Smooth muscle cell (in vitro differentiated cells): ENCODE results near the gene DGKD. TPM values are rescaled to one million over a fixed set of nuclear protein-coding genes. Genes with fewer than 3 reads are reported as not detected.

ENCODE experiments used
- DNase-seq: peaks from one replicate; lab custom pipeline; 2025; ENCODE audit not compliant: unreplicated experiment; lab: John Stamatoyannopoulos, UW
- H2AFZ ChIP-seq: fragments of 200-600 bp; sonication (generic); 2 replicates; pipeline ENCODE4 v1.6.0; 2016; ENCODE audit warnings: antibody characterized with exemption, low read depth, mild to moderate bottlenecking
- H3F3A ChIP-seq: fragments of 200-600 bp; sonication (generic); 2 replicates; pipeline ENCODE4 v1.6.0; 2017; ENCODE audit warnings: antibody characterized with exemption, low read depth
- H3K27ac ChIP-seq: fragments of 200-600 bp; sonication (generic); 2 replicates; pipeline ENCODE4 v1.5.1; 2016; ENCODE audit warnings: low read depth, mild to moderate bottlenecking
- H3K27me3 ChIP-seq: fragments of 200-600 bp; sonication (generic); 2 replicates; pipeline ENCODE4 v1.6.1; 2016; ENCODE audit warnings: low read depth, mild to moderate bottlenecking
- H3K36me3 ChIP-seq: fragments of 200-600 bp; sonication (generic); 2 replicates; pipeline ENCODE4 v1.5.1; 2016; ENCODE audit warnings: low read depth
- H3K4me1 ChIP-seq: fragments of 200-600 bp; sonication (generic); 2 replicates; pipeline ENCODE4 v1.5.1; 2016; ENCODE audit warnings: low read depth
- H3K4me2 ChIP-seq: fragments of 200-600 bp; sonication (generic); 2 replicates; pipeline ENCODE4 v1.6.0; 2016; ENCODE audit warnings: mild to moderate bottlenecking
- H3K4me3 ChIP-seq: fragments of 200-600 bp; sonication (generic); 2 replicates; pipeline ENCODE4 v1.5.1; 2016; ENCODE audit warnings: mild to moderate bottlenecking
- H3K79me2 ChIP-seq: fragments of 200-600 bp; sonication (generic); 2 replicates; pipeline ENCODE4 v1.6.0; 2016; ENCODE audit warnings: low read depth, mild to moderate bottlenecking
- H3K9ac ChIP-seq: fragments of 200-600 bp; sonication (generic); 2 replicates; pipeline ENCODE4 v1.6.0; 2016; ENCODE audit warnings: low read depth
- H3K9me3 ChIP-seq: fragments of 200-600 bp; sonication (generic); replicated peaks from 2 replicates; pipeline ENCODE4 v1.5.1; 2016; ENCODE audit warnings: low read depth
- H4K20me1 ChIP-seq: fragments of 200-600 bp; sonication (generic); 2 replicates; pipeline ENCODE4 v1.6.0; 2016; ENCODE audit warnings: low read depth
- WGBS: methylation state at CpG from one replicate; pipeline ENCODE4 v1.1.7; 2016; ENCODE audit warnings: low lambda C conversion rate; 5-methylcytosine and 5-hydroxymethylcytosine counted together
- polyA plus RNA-seq: library from polyadenylated mRNA; unstranded; fragments of >200 nt; fragmentation: Nextera tagmentation; extraction: Ambion mirVana; gene quantifications from 2 replicates; pipeline ENCODE4 v1.2.1, GENCODE V29; 2016
- total RNA-seq: library from RNA; depleted of rRNA; stranded (reverse); fragments of >200 nt; gene quantifications from 2 replicates; pipeline ENCODE4 v1.2.3, GENCODE V29; 2014
- TF ChIP-seq, protein P1 (sequence below): fragments of 200-600 bp; sonication (generic); IDR thresholded peaks from 2 replicates; pipeline ENCODE4 v1.5.1; 2017; ENCODE audit warnings: borderline replicate concordance, mild to moderate bottlenecking, antibody characterized with exemption; ENCODE audit not compliant: insufficient read depth, poor library complexity, severe bottlenecking

Gene DGKD
- total and polyA plus RNA-seq, 2 experiments from 2014 or later, result 12.2 to 14.2 TPM

DNA sequence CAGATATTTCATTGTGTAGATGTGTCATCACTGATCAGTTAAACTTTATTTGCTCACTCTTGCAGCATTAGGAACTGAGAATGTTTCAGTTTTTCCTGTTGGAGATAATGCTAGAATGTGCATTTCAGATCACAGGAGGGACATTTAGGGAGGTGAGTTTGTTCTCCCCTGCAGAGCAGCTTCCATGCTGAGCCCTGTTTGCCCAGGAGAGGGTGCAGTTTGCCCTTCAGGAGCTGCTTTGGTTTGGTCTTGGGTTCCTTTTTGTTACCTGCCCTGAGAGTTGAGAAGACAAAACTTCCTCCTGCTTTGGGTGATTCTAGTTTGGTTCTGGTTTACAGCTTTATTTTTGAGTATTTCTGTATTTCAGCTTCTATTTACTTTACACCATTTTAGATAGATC lies 49.9 kb downstream of the DGKD start:
- Histone ChIP-seq H3K9ac (no peak overlapping the region), H3K27me3 (no peaks in the 10 kb centered on the region), H3K9me3 (no peaks in the 10 kb centered on the region), H3K4me2 (no peak overlapping the region), H2AFZ (no peak overlapping the region), H3K36me3 (no peaks in the 10 kb centered on the region), H3K27ac (no peak overlapping the region), H3K79me2 (peaks cover 9% of the 10 kb centered on the region), H3F3A (peaks cover 8% of the 10 kb centered on the region), H3K4me1 (no peaks in the 10 kb centered on the region), H3K4me3 (no peak overlapping the region), H4K20me1 (no peaks in the 10 kb centered on the region)
- TF ChIP-seq, protein P1, sequence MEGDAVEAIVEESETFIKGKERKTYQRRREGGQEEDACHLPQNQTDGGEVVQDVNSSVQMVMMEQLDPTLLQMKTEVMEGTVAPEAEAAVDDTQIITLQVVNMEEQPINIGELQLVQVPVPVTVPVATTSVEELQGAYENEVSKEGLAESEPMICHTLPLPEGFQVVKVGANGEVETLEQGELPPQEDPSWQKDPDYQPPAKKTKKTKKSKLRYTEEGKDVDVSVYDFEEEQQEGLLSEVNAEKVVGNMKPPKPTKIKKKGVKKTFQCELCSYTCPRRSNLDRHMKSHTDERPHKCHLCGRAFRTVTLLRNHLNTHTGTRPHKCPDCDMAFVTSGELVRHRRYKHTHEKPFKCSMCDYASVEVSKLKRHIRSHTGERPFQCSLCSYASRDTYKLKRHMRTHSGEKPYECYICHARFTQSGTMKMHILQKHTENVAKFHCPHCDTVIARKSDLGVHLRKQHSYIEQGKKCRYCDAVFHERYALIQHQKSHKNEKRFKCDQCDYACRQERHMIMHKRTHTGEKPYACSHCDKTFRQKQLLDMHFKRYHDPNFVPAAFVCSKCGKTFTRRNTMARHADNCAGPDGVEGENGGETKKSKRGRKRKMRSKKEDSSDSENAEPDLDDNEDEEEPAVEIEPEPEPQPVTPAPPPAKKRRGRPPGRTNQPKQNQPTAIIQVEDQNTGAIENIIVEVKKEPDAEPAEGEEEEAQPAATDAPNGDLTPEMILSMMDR, result peak; percentile 28
- DNase-seq, result no peak

DNA sequence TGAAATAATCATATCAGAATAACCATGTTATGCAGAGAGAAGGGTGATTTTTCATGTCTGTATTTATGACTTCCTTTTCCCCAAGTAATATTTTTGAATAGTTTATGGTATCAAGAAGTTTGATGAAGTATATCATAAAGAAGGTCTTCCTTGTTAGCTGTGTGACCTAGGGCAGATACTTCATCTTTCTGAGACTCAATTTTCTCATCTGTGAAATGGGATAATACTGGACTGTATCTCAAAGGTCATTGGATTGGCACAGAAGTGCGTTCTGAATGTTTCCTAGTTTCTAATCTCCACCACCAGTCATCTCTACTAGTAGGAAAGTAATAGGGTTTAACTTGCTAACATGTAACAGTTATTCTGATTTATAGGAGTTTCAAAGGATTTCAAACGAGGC lies 52.6 kb downstream of the DGKD start:
- H3K79me2 ChIP-seq, result peaks cover 15% of the 10 kb centered on the region
- H3K4me3 ChIP-seq, result no peak overlapping the region
- no peak overlapping the region for H3K9ac ChIP-seq
- no peak overlapping the region for H2AFZ ChIP-seq
- no peak overlapping the region for H3K4me2 ChIP-seq
- H3F3A ChIP-seq, result peaks cover 12% of the 10 kb centered on the region
- TF ChIP-seq, protein P1, result no peak
- no peaks in the 10 kb centered on the region for H3K4me1 ChIP-seq
- no peak for DNase-seq
- H3K9me3 ChIP-seq, result peaks cover 4% of the 10 kb centered on the region
- peaks cover 6% of the 10 kb centered on the region for H3K36me3 ChIP-seq
- H4K20me1 ChIP-seq, result no peaks in the 10 kb centered on the region
- WGBS, result 88% methylated on average over 2 of the region's 2 CpGs
- no peak overlapping the region for H3K27ac ChIP-seq
- H3K27me3 ChIP-seq, result no peaks in the 10 kb centered on the region

DNA sequence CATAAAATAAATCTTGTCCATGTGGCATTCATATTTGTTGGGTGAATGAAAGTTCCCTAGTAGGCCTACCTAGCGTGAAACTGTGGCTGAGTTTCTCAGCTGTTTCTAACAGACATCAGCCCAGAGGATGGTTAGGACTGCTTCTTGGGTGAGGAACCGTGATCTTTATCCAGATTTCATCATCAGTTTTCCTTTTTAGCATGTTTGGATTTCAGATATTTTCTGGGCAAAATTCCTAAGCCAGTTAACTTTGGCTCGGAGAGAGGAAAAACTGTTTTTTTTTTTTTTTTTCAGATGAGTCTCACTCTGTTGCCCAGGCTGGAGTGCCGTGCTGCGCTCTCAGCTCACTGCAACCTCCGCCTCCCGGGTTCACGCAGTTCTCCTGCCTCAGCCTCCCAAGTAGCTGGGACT lies 53.5 kb downstream of the DGKD start:
- Histone ChIP-seq H3K79me2 (peaks cover 23% of the 10 kb centered on the region), H2AFZ (no peak overlapping the region), H4K20me1 (no peaks in the 10 kb centered on the region), H3K4me3 (no peak overlapping the region), H3K27ac (no peak overlapping the region), H3K27me3 (no peaks in the 10 kb centered on the region), H3K9me3 (peaks cover 4% of the 10 kb centered on the region), H3K9ac (no peak overlapping the region), H3K4me2 (no peak overlapping the region), H3K4me1 (no peaks in the 10 kb centered on the region), H3K36me3 (peaks cover 6% of the 10 kb centered on the region), H3F3A (peaks cover 12% of the 10 kb centered on the region)
- 90% methylated on average over 8 of the region's 8 CpGs for WGBS
- TF ChIP-seq, protein P1, result no peak
- DNase-seq, result no peak
